GM23338 (cell line): ENCODE data around the gene ADSL. TPM values are rescaled to one million over a fixed set of nuclear protein-coding genes. Genes with fewer than 3 reads are reported as not detected.

Experiments
- ATAC-seq: fragments of 200-7000 bp; cut with Tn5 transposase; 3 replicates; pipeline ENCODE4 v1.9.1; 2020
- DNase-seq: peaks from one replicate; pipeline ENCODE4 v3.0.0-alpha.2; 2015; ENCODE audit warnings: low spot score
- H2AFZ ChIP-seq: fragments of 200-600 bp; sonication (generic); 2 replicates; pipeline ENCODE4 v1.8.0; 2016; ENCODE audit warnings: antibody characterized with exemption, mild to moderate bottlenecking, moderate library complexity
- H3F3A ChIP-seq: fragments of 200-600 bp; sonication (generic); replicated peaks from 2 replicates; pipeline ENCODE4 v1.8.0; 2017; ENCODE audit warnings: antibody characterized with exemption, mixed run types, low read depth
- H3K27ac ChIP-seq: fragments of 200-600 bp; sonication (generic); 2 replicates; pipeline ENCODE4 v1.6.1; 2016; ENCODE audit warnings: low read depth
- H3K27me3 ChIP-seq: fragments of 200-600 bp; sonication (generic); 2 replicates; pipeline ENCODE4 v1.8.0; 2016; ENCODE audit warnings: mild to moderate bottlenecking, mixed run types, moderate library complexity; ENCODE audit not compliant: insufficient read depth
- H3K36me3 ChIP-seq: fragments of 200-600 bp; sonication (generic); 2 replicates; pipeline ENCODE4 v1.8.0; 2016; ENCODE audit warnings: mild to moderate bottlenecking; ENCODE audit not compliant: insufficient read depth
- H3K4me1 ChIP-seq: fragments of 200-600 bp; sonication (generic); 2 replicates; pipeline ENCODE4 v1.8.0; 2016; ENCODE audit warnings: mild to moderate bottlenecking, moderate library complexity; ENCODE audit not compliant: insufficient read depth
- H3K4me2 ChIP-seq: fragments of 200-600 bp; sonication (generic); 2 replicates; pipeline ENCODE4 v1.7.1; 2017; ENCODE audit warnings: mixed run types
- H3K4me3 ChIP-seq: fragments of 200-600 bp; sonication (generic); 2 replicates; pipeline ENCODE4 v1.6.1; 2016; ENCODE audit warnings: mixed run types
- H3K79me2 ChIP-seq: fragments of 200-600 bp; sonication (generic); replicated peaks from 2 replicates; pipeline ENCODE4 v1.8.0; 2017; ENCODE audit warnings: mild to moderate bottlenecking; ENCODE audit not compliant: insufficient read depth
- H3K9me2 ChIP-seq: fragments of 200-600 bp; sonication (generic); 2 replicates; pipeline ENCODE4 v1.8.0; 2017; ENCODE audit not compliant: insufficient read depth
- H4K20me1 ChIP-seq: fragments of 200-600 bp; sonication (generic); replicated peaks from 2 replicates; pipeline ENCODE4 v1.8.0; 2017; ENCODE audit warnings: mild to moderate bottlenecking; ENCODE audit not compliant: insufficient read depth
- H3K27ac Mint-ChIP-seq: 2 replicates; pipeline ENCODE4 v1.8.0; 2020; ENCODE audit warnings: inconsistent platforms, mild to moderate bottlenecking, moderate library complexity, mixed read lengths
- H3K27me3 Mint-ChIP-seq: 3 replicates; pipeline ENCODE4 v1.8.0; 2022; ENCODE audit warnings: low read depth, mild to moderate bottlenecking, moderate library complexity, mixed read lengths, inconsistent platforms; ENCODE audit not compliant: insufficient read depth, poor library complexity
- H3K36me3 Mint-ChIP-seq: 3 replicates; pipeline ENCODE4 v1.8.0; 2021; ENCODE audit warnings: low read depth, mild to moderate bottlenecking, inconsistent platforms, moderate library complexity, mixed read lengths
- H3K4me1 Mint-ChIP-seq: 3 replicates; pipeline ENCODE4 v1.8.0; 2020; ENCODE audit warnings: mild to moderate bottlenecking, inconsistent platforms, mixed read lengths
- H3K4me3 Mint-ChIP-seq: 3 replicates; pipeline ENCODE4 v1.8.0; 2021; ENCODE audit warnings: moderate library complexity, mild to moderate bottlenecking, inconsistent platforms, mixed read lengths
- H3K9me3 Mint-ChIP-seq: 3 replicates; pipeline ENCODE4 v1.8.0; 2020; ENCODE audit warnings: moderate library complexity, mild to moderate bottlenecking, inconsistent platforms, mixed read lengths
- CTCF ChIP-seq, 2 experiments: fragments of 200-600 bp in 1 of 2; sonication (generic) in 1 of 2; conservative IDR thresholded peaks; 2 replicates each; pipeline versions ENCODE4 v1.5.1 to v1.6.1; 2016 to 2017; ENCODE audit warnings: antibody characterized with exemption in 2 of 2, low read depth in 2 of 2, mild to moderate bottlenecking in 2 of 2, moderate library complexity in 1 of 2
- ETS1 ChIP-seq: IDR thresholded peaks from 2 replicates; pipeline ENCODE4 v1.6.1; 2016; ENCODE audit warnings: antibody characterized with exemption
- EZH2phosphoT487 ChIP-seq: fragments of 200-600 bp; sonication (generic); IDR thresholded peaks from one replicate; pipeline ENCODE4 v1.8.1; 2018; ENCODE audit warnings: antibody characterized with exemption; ENCODE audit not compliant: unreplicated experiment
- NANOG ChIP-seq: IDR thresholded peaks from 2 replicates; pipeline ENCODE4 v1.6.1; 2016; ENCODE audit warnings: antibody characterized with exemption, borderline replicate concordance
- POLR2AphosphoS5 ChIP-seq: IDR thresholded peaks from 2 replicates; pipeline ENCODE4 v1.6.1; 2016; ENCODE audit warnings: antibody characterized with exemption, low read depth
- STAT1 ChIP-seq: IDR thresholded peaks from one replicate; pipeline ENCODE4 v1.6.1; 2016; ENCODE audit warnings: antibody characterized with exemption; ENCODE audit not compliant: unreplicated experiment
- ZNF331 ChIP-seq: fragments of 250-450 bp; sonication (Bioruptor Pico); IDR thresholded peaks from 2 replicates; pipeline ENCODE4 v1.5.0; 2020; ENCODE audit warnings: low read depth, mild to moderate bottlenecking, moderate library complexity
- polyA plus RNA-seq: library from polyadenylated mRNA; unstranded; fragments of >200 nt; fragmentation: Nextera tagmentation; extraction: Ambion mirVana; gene quantifications from 2 replicates; pipeline ENCODE4 v1.2.1, GENCODE V29; 2016
- total RNA-seq: library from RNA; depleted of rRNA; stranded (reverse); fragments of >200 nt; shearing (Covaris generic); gene quantifications from 2 replicates; pipeline ENCODE4 v1.2.3, GENCODE V29; 2014
- TF ChIP-seq, protein P1 (sequence below): IDR thresholded peaks from one replicate; pipeline ENCODE4 v1.6.1; 2018; ENCODE audit warnings: antibody characterized with exemption; ENCODE audit not compliant: unreplicated experiment
- TF ChIP-seq, protein P2 (sequence below): fragments of 250-450 bp; sonication (Bioruptor Pico); IDR thresholded peaks from 2 replicates; pipeline ENCODE4 v1.5.0; 2020; ENCODE audit warnings: mild to moderate bottlenecking, moderate library complexity

The ADSL gene
- total and polyA plus RNA-seq, 2 experiments from 2014 or later = 120 to 232 TPM

DNA sequence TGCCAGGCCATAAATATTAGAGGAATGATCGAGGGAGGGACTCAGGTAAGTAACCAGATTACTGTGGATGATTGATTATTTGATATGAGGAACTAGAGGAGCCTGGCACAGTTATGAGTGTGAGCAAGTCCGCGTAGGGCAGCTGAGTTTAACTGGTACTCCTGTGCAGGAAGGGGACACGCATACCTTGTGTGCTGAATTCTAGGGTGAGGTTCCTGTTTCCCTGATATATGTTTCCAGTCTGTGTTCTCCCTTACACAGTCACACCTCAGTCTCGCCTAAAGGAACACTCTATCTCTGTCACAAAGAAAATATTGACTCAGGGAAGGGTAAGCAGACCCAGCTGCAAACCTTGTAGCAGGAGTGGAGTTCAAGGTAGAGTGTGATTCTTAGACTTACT is 41.4 kb downstream of the ADSL start:
- Histone ChIP-seq H3K4me1 (no peaks in the 10 kb centered on the region), H3K4me2 (no peak overlapping the region), H3K4me3 (no peak overlapping the region), H3K9me2 (no peaks in the 10 kb centered on the region), H3K79me2 (peaks cover 5% of the 10 kb centered on the region; the same call in 1 of the 2 replicates), H3F3A (0 out of 2 replicates have a peak, but pooled peaks cover 3% of the 10 kb centered on the region), H2AFZ (no peak overlapping the region), H3K27ac (no peak overlapping the region), H3K27me3 (no peaks in the 10 kb centered on the region), H3K36me3 (no peaks in the 10 kb centered on the region), H4K20me1 (peaks cover 5% of the 10 kb centered on the region)
- H3K27ac Mint-ChIP-seq = no peak overlapping the region
- DNase-seq (no peak), ATAC-seq (no peak)
- peaks cover 3% of the 10 kb centered on the region; the same call in 2 of the 3 replicates for H3K36me3 Mint-ChIP-seq
- H3K4me1 Mint-ChIP-seq = no peaks in the 10 kb centered on the region
- TF ChIP-seq ZNF331 (CRISPR knock-in tag) = no peak
- no peak for TF ChIP-seq NANOG
- no peak for TF ChIP-seq ETS1
- TF ChIP-seq, protein P1, sequence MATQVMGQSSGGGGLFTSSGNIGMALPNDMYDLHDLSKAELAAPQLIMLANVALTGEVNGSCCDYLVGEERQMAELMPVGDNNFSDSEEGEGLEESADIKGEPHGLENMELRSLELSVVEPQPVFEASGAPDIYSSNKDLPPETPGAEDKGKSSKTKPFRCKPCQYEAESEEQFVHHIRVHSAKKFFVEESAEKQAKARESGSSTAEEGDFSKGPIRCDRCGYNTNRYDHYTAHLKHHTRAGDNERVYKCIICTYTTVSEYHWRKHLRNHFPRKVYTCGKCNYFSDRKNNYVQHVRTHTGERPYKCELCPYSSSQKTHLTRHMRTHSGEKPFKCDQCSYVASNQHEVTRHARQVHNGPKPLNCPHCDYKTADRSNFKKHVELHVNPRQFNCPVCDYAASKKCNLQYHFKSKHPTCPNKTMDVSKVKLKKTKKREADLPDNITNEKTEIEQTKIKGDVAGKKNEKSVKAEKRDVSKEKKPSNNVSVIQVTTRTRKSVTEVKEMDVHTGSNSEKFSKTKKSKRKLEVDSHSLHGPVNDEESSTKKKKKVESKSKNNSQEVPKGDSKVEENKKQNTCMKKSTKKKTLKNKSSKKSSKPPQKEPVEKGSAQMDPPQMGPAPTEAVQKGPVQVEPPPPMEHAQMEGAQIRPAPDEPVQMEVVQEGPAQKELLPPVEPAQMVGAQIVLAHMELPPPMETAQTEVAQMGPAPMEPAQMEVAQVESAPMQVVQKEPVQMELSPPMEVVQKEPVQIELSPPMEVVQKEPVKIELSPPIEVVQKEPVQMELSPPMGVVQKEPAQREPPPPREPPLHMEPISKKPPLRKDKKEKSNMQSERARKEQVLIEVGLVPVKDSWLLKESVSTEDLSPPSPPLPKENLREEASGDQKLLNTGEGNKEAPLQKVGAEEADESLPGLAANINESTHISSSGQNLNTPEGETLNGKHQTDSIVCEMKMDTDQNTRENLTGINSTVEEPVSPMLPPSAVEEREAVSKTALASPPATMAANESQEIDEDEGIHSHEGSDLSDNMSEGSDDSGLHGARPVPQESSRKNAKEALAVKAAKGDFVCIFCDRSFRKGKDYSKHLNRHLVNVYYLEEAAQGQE = no peak
- no peaks in the 10 kb centered on the region for H3K9me3 Mint-ChIP-seq
- no peak overlapping the region for H3K4me3 Mint-ChIP-seq
- no peaks in the 10 kb centered on the region for H3K27me3 Mint-ChIP-seq

DNA sequence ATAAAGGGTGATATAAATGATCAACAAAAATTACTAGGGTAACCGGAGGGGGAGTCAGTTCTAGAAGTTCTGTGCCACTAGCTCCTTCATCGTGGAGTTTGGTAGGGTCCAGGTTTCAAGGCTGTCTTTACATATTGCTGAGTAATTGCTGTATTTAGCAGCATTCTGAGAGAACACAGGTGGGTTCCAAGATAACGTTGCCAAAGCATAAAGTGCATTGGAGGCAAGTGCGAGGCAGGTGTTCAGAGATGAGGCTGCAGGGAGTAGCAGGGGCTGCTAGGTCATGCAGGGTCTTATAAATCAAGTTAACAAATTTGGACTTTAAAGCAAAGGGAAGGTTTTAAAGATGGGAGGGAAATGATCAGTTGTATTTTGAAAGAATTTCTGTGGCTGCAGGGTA is 41.9 kb downstream of the ADSL start:
- Mint-ChIP-seq H3K27ac (no peak overlapping the region), H3K4me1 (no peaks in the 10 kb centered on the region), H3K36me3 (peaks cover 3% of the 10 kb centered on the region; the same call in 2 of the 3 replicates), H3K9me3 (no peaks in the 10 kb centered on the region), H3K4me3 (no peak overlapping the region), H3K27me3 (no peaks in the 10 kb centered on the region)
- no peak overlapping the region for H3K4me3 ChIP-seq
- DNase-seq (no peak), ATAC-seq (no peak)
- no peaks in the 10 kb centered on the region for H3K36me3 ChIP-seq
- 0 out of 2 replicates have a peak, but pooled peaks cover 3% of the 10 kb centered on the region for H3F3A ChIP-seq
- H3K9me2 ChIP-seq = no peaks in the 10 kb centered on the region
- no peaks in the 10 kb centered on the region for H3K27me3 ChIP-seq
- H4K20me1 ChIP-seq = peaks cover 5% of the 10 kb centered on the region
- H2AFZ ChIP-seq = no peak overlapping the region
- H3K4me1 ChIP-seq = no peaks in the 10 kb centered on the region
- H3K4me2 ChIP-seq = no peak overlapping the region
- no peak overlapping the region; the same call in 1 of the 2 replicates for H3K27ac ChIP-seq
- H3K79me2 ChIP-seq = peaks cover 5% of the 10 kb centered on the region; the same call in 1 of the 2 replicates
- TF ChIP-seq POLR2AphosphoS5 (no peak), CTCF (conservative IDR thresholded peaks at IDR 0.05; ENCODE audit: low read depth in 2 of 2) (no peak), STAT1 (no peak), EZH2phosphoT487 (no peak)
- TF ChIP-seq, protein P2, sequence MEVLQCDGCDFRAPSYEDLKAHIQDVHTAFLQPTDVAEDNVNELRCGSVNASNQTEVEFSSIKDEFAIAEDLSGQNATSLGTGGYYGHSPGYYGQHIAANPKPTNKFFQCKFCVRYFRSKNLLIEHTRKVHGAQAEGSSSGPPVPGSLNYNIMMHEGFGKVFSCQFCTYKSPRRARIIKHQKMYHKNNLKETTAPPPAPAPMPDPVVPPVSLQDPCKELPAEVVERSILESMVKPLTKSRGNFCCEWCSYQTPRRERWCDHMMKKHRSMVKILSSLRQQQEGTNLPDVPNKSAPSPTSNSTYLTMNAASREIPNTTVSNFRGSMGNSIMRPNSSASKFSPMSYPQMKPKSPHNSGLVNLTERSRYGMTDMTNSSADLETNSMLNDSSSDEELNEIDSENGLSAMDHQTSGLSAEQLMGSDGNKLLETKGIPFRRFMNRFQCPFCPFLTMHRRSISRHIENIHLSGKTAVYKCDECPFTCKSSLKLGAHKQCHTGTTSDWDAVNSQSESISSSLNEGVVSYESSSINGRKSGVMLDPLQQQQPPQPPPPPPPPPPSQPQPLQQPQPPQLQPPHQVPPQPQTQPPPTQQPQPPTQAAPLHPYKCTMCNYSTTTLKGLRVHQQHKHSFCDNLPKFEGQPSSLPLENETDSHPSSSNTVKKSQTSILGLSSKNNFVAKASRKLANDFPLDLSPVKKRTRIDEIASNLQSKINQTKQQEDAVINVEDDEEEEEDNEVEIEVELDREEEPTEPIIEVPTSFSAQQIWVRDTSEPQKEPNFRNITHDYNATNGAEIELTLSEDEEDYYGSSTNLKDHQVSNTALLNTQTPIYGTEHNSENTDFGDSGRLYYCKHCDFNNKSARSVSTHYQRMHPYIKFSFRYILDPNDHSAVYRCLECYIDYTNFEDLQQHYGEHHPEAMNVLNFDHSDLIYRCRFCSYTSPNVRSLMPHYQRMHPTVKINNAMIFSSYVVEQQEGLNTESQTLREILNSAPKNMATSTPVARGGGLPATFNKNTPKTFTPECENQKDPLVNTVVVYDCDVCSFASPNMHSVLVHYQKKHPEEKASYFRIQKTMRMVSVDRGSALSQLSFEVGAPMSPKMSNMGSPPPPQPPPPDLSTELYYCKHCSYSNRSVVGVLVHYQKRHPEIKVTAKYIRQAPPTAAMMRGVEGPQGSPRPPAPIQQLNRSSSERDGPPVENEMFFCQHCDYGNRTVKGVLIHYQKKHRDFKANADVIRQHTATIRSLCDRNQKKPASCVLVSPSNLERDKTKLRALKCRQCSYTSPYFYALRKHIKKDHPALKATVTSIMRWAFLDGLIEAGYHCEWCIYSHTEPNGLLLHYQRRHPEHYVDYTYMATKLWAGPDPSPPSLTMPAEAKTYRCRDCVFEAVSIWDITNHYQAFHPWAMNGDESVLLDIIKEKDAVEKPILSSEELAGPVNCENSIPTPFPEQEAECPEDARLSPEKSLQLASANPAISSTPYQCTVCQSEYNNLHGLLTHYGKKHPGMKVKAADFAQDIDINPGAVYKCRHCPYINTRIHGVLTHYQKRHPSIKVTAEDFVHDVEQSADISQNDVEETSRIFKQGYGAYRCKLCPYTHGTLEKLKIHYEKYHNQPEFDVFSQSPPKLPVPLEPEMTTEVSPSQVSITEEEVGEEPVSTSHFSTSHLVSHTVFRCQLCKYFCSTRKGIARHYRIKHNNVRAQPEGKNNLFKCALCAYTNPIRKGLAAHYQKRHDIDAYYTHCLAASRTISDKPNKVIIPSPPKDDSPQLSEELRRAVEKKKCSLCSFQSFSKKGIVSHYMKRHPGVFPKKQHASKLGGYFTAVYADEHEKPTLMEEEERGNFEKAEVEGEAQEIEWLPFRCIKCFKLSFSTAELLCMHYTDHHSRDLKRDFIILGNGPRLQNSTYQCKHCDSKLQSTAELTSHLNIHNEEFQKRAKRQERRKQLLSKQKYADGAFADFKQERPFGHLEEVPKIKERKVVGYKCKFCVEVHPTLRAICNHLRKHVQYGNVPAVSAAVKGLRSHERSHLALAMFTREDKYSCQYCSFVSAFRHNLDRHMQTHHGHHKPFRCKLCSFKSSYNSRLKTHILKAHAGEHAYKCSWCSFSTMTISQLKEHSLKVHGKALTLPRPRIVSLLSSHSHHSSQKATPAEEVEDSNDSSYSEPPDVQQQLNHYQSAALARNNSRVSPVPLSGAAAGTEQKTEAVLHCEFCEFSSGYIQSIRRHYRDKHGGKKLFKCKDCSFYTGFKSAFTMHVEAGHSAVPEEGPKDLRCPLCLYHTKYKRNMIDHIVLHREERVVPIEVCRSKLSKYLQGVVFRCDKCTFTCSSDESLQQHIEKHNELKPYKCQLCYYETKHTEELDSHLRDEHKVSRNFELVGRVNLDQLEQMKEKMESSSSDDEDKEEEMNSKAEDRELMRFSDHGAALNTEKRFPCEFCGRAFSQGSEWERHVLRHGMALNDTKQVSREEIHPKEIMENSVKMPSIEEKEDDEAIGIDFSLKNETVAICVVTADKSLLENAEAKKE (CRISPR knock-in tag) = no peak
